Mesenchymal stem cell (in vitro differentiated cells and primary cell): ENCODE measurements around the gene THNSL1.

ENCODE experiments used
- DNase-seq: peaks from one replicate; pipeline ENCODE4 v3.0.0-alpha.2; 2013
- H2AFZ ChIP-seq: one replicate; pipeline ENCODE4 v1.6.1; 2013; ENCODE audit warnings: low read depth, mild to moderate bottlenecking, control low read depth, inconsistent platforms, low read length, moderate library complexity
- H2AK5ac ChIP-seq: 2 replicates; pipeline ENCODE4 v1.6.1; 2013; ENCODE audit warnings: low read length, moderate library complexity, mild to moderate bottlenecking, inconsistent platforms; ENCODE audit not compliant: severe bottlenecking
- H2BK120ac ChIP-seq: one replicate; pipeline ENCODE4 v1.6.1; 2013; ENCODE audit warnings: low read depth, mild to moderate bottlenecking, inconsistent platforms, low read length, moderate library complexity
- H2BK12ac ChIP-seq, 2 experiments: one replicate each; pipeline ENCODE4 v1.6.1; 2013; ENCODE audit warnings: inconsistent platforms in 2 of 2, low read length in 2 of 2, mild to moderate bottlenecking in 2 of 2, moderate library complexity in 2 of 2, control low read depth in 1 of 2
- H2BK15ac ChIP-seq: one replicate; pipeline ENCODE4 v1.6.1; 2013; ENCODE audit warnings: mild to moderate bottlenecking, low read depth, inconsistent platforms; ENCODE audit not compliant: poor library complexity, severe bottlenecking
- H2BK5ac ChIP-seq: 2 replicates; pipeline ENCODE4 v1.6.1; 2013; ENCODE audit warnings: low read depth, mild to moderate bottlenecking, low read length, control low read depth, inconsistent platforms; ENCODE audit not compliant: poor library complexity, severe bottlenecking
- H3K14ac ChIP-seq, 2 experiments: one replicate each; pipeline ENCODE4 v1.6.1; 2013; ENCODE audit warnings: inconsistent platforms in 2 of 2, low read length in 2 of 2, control low read depth in 1 of 2, mild to moderate bottlenecking in 1 of 2, moderate library complexity in 1 of 2
- H3K18ac ChIP-seq, 2 experiments: one replicate each; pipeline ENCODE4 v1.6.1; 2013; ENCODE audit warnings: inconsistent platforms in 2 of 2, low read length in 2 of 2, control low read depth in 1 of 2, low read depth in 1 of 2, mild to moderate bottlenecking in 1 of 2
- H3K23ac ChIP-seq, 2 experiments: one replicate each; pipeline ENCODE4 v1.6.1; 2013; ENCODE audit warnings: inconsistent platforms in 2 of 2, low read length in 2 of 2, mild to moderate bottlenecking in 2 of 2, moderate library complexity in 2 of 2, control low read depth in 1 of 2
- H3K27ac ChIP-seq: 2 replicates; pipeline ENCODE4 v1.5.1; 2013; ENCODE audit warnings: mild to moderate bottlenecking, moderate library complexity, low read length, control low read depth, inconsistent platforms; ENCODE audit not compliant: poor library complexity, severe bottlenecking
- H3K27me3 ChIP-seq, 2 experiments: 2 replicates each; pipeline versions ENCODE4 v1.6.1 to v1.7.0; 2013; ENCODE audit warnings: low read length in 2 of 2, mild to moderate bottlenecking in 2 of 2, moderate library complexity in 2 of 2, control low read depth in 1 of 2, inconsistent platforms in 1 of 2; ENCODE audit not compliant: control insufficient read depth in 1 of 2, insufficient read depth in 1 of 2
- H3K36me3 ChIP-seq, 2 experiments: 2 replicates each; pipeline versions ENCODE4 v1.6.1 to v1.7.0; 2013; ENCODE audit warnings: low read length in 2 of 2, control low read depth in 1 of 2, inconsistent platforms in 1 of 2, low read depth in 1 of 2, mild to moderate bottlenecking in 1 of 2; ENCODE audit not compliant: insufficient read depth in 2 of 2, control insufficient read depth in 1 of 2
- H3K4ac ChIP-seq, 2 experiments: one replicate each; pipeline ENCODE4 v1.6.1; 2013; ENCODE audit warnings: inconsistent platforms in 2 of 2, low read length in 2 of 2, mild to moderate bottlenecking in 2 of 2, moderate library complexity in 2 of 2, control low read depth in 1 of 2, low read depth in 1 of 2
- H3K4me1 ChIP-seq: 2 replicates; pipeline ENCODE4 v1.6.1; 2013; ENCODE audit warnings: low read depth, low read length, control low read depth; ENCODE audit not compliant: control insufficient read depth, insufficient read depth
- H3K4me2 ChIP-seq: 2 replicates; pipeline ENCODE4 v1.6.1; 2013; ENCODE audit warnings: low read length, mild to moderate bottlenecking, inconsistent platforms; ENCODE audit not compliant: poor library complexity, severe bottlenecking
- H3K4me3 ChIP-seq, 2 experiments: 2 replicates each; pipeline versions ENCODE4 v1.5.1 to v1.7.0; 2013; ENCODE audit warnings: low read length in 2 of 2, mild to moderate bottlenecking in 2 of 2, control low read depth in 1 of 2, low read depth in 1 of 2; ENCODE audit not compliant: insufficient read depth in 1 of 2
- H3K79me1 ChIP-seq: replicated peaks from 2 replicates; pipeline ENCODE4 v1.6.1; 2013; ENCODE audit warnings: mild to moderate bottlenecking, control low read depth, low read length, inconsistent platforms; ENCODE audit not compliant: poor library complexity, severe bottlenecking
- H3K9ac ChIP-seq: 2 replicates; pipeline ENCODE4 v1.7.0; 2013; ENCODE audit warnings: mild to moderate bottlenecking, low read length, moderate library complexity
- H3K9me3 ChIP-seq: 2 replicates; pipeline ENCODE4 v1.7.0; 2013; ENCODE audit warnings: mild to moderate bottlenecking, low read length; ENCODE audit not compliant: control insufficient read depth
- H4K8ac ChIP-seq: one replicate; pipeline ENCODE4 v1.6.1; 2013; ENCODE audit warnings: inconsistent platforms, mild to moderate bottlenecking, low read length, moderate library complexity
- H4K91ac ChIP-seq: one replicate; pipeline ENCODE4 v1.6.1; 2013; ENCODE audit warnings: mild to moderate bottlenecking, low read length, inconsistent platforms
- WGBS: methylation state at CpG from one replicate; pipeline ENCODE4 v1.1.7; 2013; ENCODE audit warnings: mixed read lengths; 5-methylcytosine and 5-hydroxymethylcytosine counted together

THNSL1 gene

DNA sequence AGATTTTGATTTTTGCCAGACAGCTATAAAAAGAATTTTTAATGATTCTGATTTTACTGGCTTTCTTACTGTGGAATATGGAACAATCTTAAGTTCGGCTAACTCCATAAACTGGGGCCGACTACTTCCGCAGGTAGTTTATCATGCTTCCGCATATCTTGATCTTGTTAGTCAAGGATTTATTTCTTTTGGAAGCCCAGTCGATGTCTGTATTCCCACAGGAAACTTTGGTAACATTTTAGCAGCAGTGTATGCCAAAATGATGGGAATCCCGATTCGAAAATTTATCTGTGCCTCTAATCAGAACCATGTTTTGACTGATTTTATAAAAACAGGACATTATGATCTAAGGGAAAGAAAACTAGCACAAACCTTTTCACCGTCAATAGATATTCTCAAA, 8.1 kb downstream of the THNSL1 start:
- Histone ChIP-seq H3K27me3 (no peaks in the 10 kb centered on the region), H4K91ac (no peak overlapping the region), H3K36me3 (no peaks in the 10 kb centered on the region), H2BK12ac (no peak overlapping the region), H2BK120ac (no peak overlapping the region), H4K8ac (no peak overlapping the region), H3K4ac (no peak overlapping the region), H2BK15ac (no peak overlapping the region), H3K9me3 (no peaks in the 10 kb centered on the region), H3K27ac (no peak overlapping the region), H3K14ac (no peak overlapping the region), H3K23ac (no peak overlapping the region), H3K79me1 (peaks cover 1% of the 10 kb centered on the region), H3K18ac (no peak overlapping the region), H3K9ac (peak overlapping the region; percentile 40), H3K4me1 (no peaks in the 10 kb centered on the region), H3K4me3 (peak overlapping the region in 1 of 2 experiments; percentile 30), H2AFZ (no peak overlapping the region), H2AK5ac (no peak overlapping the region), H2BK5ac (no peak overlapping the region), H3K4me2 (no peak overlapping the region)
- DNase-seq, result no peak
- WGBS, result 95% methylated on average over 5 of the region's 8 CpGs

DNA sequence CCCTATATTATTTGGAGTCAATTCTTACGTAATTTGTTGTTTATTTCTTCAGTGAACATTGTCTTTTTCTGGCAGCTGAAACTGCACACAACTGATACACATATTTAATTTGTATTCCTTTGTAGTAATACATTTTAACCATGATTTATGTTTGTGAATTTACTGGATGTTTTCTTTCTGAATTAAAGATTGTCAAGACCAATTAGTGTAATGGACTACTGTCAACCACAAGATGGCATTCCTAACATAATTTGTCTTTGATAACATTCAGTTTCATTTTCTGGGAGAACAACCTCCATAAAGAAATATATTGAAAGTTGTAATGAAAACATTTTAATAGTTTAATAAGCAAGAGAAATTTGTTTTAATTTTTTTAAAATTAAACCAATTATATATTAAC, 10.1 kb downstream of the THNSL1 start:
- DNase-seq, result peak; percentile 27
- Histone ChIP-seq H4K91ac (no peak overlapping the region), H3K18ac (no peak overlapping the region), H2BK12ac (no peak overlapping the region), H3K4ac (no peak overlapping the region), H2AFZ (no peak overlapping the region), H4K8ac (no peak overlapping the region), H3K14ac (no peak overlapping the region), H2AK5ac (no peak overlapping the region), H3K9ac (no peak overlapping the region), H2BK15ac (no peak overlapping the region), H3K36me3 (no peaks in the 10 kb centered on the region), H2BK5ac (no peak overlapping the region), H3K79me1 (no peaks in the 10 kb centered on the region), H2BK120ac (no peak overlapping the region), H3K9me3 (no peaks in the 10 kb centered on the region), H3K27me3 (no peaks in the 10 kb centered on the region), H3K4me1 (no peaks in the 10 kb centered on the region), H3K23ac (no peak overlapping the region), H3K4me2 (no peak overlapping the region), H3K4me3 (no peak overlapping the region), H3K27ac (no peak overlapping the region)
- WGBS, result no CpG with 5 or more reads among the region's 1 CpG

GRCh38 chr10:25028711-25029110, 12.3 kb downstream of the THNSL1 start:
- Histone ChIP-seq H3K4me2 (no peak overlapping the region), H4K8ac (no peak overlapping the region), H2BK5ac (no peak overlapping the region), H3K4me1 (no peaks in the 10 kb centered on the region), H2BK12ac (no peak overlapping the region), H3K27me3 (no peaks in the 10 kb centered on the region), H3K9ac (no peak overlapping the region), H3K23ac (no peak overlapping the region), H3K36me3 (no peaks in the 10 kb centered on the region), H2BK15ac (no peak overlapping the region), H4K91ac (no peak overlapping the region), H3K4me3 (no peak overlapping the region), H3K4ac (no peak overlapping the region), H3K18ac (no peak overlapping the region), H2AK5ac (no peak overlapping the region), H3K79me1 (no peaks in the 10 kb centered on the region), H3K27ac (no peak overlapping the region), H2AFZ (no peak overlapping the region), H3K14ac (no peak overlapping the region), H2BK120ac (no peak overlapping the region), H3K9me3 (no peaks in the 10 kb centered on the region)
- no peak for DNase-seq
- WGBS, result 100% methylated on average over 1 of the region's 1 CpG

DNA sequence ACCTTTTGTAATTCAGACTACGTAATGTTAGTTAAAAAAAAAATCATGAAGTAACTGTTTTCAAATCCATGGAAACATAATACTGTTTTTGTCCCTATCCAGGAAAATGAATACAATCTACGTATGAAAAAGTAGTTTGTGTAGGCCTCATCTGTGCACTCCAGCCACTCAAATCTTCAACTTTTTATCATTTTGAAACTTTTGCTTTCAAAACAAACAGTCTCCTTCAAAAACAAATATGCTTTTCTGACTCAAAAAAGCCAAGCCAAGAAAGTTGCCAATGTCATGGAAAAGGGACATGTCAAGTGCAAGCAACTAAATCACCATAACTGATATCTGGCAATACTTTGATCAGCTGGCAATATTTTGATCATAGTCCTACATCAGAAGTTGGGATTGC, 13.1 kb downstream of the THNSL1 start:
- no peaks in the 10 kb centered on the region for H3K9me3 ChIP-seq
- no peak overlapping the region for H3K18ac ChIP-seq
- WGBS, result 97% methylated on average over 1 of the region's 2 CpGs

More for the DNA sequence above, 13.1 kb downstream of the THNSL1 start:
- Histone ChIP-seq H2AFZ (no peak overlapping the region), H2BK12ac (no peak overlapping the region), H3K14ac (no peak overlapping the region), H3K4me3 (no peak overlapping the region), H3K27ac (no peak overlapping the region), H2BK5ac (no peak overlapping the region), H2BK15ac (no peak overlapping the region), H3K4me2 (no peak overlapping the region), H3K9ac (no peak overlapping the region), H3K4ac (no peak overlapping the region), H3K79me1 (no peaks in the 10 kb centered on the region), H3K4me1 (no peaks in the 10 kb centered on the region), H2AK5ac (no peak overlapping the region), H3K36me3 (no peaks in the 10 kb centered on the region), H3K23ac (no peak overlapping the region), H3K27me3 (no peaks in the 10 kb centered on the region), H2BK120ac (no peak overlapping the region), H4K8ac (no peak overlapping the region), H4K91ac (no peak overlapping the region)
- no peak for DNase-seq
